ENCODE data around the gene CDA.

CDA gene

GRCh38 chr1:20588634-20589225 lies at the start of gene CDA:
Gene CDA (plus strand): TSS chr1:20589097. CDS start chr1:20589130, 33 bp downstream.
- DNase-seq (ENCODE audit: insufficient read length, low spot score) = no peak
- FAIRE-seq = no peak
- TF ChIP-seq POLR2A (IDR thresholded peaks at IDR 0.05; ENCODE audit: low read depth, low read length) = no peak

- FAIRE-seq (no peak), DNase-seq (ENCODE audit: insufficient read length, low spot score) (no peak)
- no peak for TF ChIP-seq POLR2A (IDR thresholded peaks at IDR 0.05; ENCODE audit: low read depth, low read length)
Observed at GRCh38 chr1:20540281-20540680, 48.6 kb upstream of the CDA start.

GRCh38 chr1:20546637-20547036 lies 42.3 kb upstream of the CDA start:
- no peak for DNase-seq (ENCODE audit: insufficient read length, low spot score)
- FAIRE-seq = no peak

GRCh38 chr1:20551161-20551560 lies 37.7 kb upstream of the CDA start:
- FAIRE-seq (no peak), DNase-seq (ENCODE audit: insufficient read length, low spot score) (no peak)
- TF ChIP-seq POLR2A (IDR thresholded peaks at IDR 0.05; ENCODE audit: low read depth, low read length) = no peak

More at GRCh38 chr1:20546637-20547036, 42.3 kb upstream of the CDA start:
- TF ChIP-seq POLR2A (IDR thresholded peaks at IDR 0.05; ENCODE audit: low read depth, low read length) = no peak

DNA sequence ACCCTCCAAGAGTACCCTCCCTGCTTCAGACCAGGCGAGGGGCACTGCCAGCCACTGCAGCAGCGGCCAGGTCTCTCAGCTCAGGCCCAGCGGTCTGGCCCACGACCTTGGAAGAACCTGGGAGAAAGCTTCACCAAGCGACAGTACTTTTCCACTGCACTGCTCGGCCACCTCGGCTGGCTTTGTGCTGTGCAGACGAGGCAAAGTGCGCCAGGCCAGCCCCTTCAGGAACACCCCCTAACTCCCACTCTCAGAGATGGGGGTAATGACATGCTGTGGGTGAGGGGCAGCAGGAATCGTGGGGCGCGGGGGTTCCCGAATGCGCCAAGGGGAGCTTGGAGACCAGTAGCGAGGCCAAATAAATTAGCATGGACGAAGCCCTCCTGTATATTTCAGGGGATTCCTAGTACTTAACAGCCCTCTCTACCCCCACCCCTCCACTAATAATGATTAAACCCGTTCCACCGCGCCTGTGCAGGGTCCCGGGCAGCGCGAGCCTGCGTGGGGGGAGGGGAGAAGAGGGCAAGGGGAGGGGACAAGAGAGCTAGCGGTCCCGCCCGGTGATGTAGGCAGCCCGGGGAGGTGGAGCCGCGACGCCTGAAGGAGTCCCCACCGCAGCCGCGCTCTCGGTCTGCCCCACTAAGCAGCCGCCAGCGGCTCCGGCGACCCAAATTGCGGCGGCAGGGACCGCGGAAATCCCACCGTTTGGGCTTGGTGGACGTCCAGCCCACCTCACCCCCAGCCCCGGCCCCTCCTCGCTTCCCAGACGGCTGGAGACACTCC lies 36.8 kb upstream of the CDA start, which contains the start of gene FAM43B:
FAM43B (plus strand) TSS at position 629 of the 783 bp plus-strand sequence. CDS start 401 bp downstream, outside the sequence.
- TF ChIP-seq POLR2A (IDR thresholded peaks at IDR 0.05; ENCODE audit: low read depth, low read length) = no peak
- FAIRE-seq = no peak
- DNase-seq (ENCODE audit: insufficient read length, low spot score) = no peak

GRCh38 chr1:20552728-20553445 lies 36.0 kb upstream of the CDA start:
- TF ChIP-seq POLR2A (IDR thresholded peaks at IDR 0.05; ENCODE audit: low read depth, low read length) = no peak
- FAIRE-seq (no peak), DNase-seq (ENCODE audit: insufficient read length, low spot score) (no peak)

DNA sequence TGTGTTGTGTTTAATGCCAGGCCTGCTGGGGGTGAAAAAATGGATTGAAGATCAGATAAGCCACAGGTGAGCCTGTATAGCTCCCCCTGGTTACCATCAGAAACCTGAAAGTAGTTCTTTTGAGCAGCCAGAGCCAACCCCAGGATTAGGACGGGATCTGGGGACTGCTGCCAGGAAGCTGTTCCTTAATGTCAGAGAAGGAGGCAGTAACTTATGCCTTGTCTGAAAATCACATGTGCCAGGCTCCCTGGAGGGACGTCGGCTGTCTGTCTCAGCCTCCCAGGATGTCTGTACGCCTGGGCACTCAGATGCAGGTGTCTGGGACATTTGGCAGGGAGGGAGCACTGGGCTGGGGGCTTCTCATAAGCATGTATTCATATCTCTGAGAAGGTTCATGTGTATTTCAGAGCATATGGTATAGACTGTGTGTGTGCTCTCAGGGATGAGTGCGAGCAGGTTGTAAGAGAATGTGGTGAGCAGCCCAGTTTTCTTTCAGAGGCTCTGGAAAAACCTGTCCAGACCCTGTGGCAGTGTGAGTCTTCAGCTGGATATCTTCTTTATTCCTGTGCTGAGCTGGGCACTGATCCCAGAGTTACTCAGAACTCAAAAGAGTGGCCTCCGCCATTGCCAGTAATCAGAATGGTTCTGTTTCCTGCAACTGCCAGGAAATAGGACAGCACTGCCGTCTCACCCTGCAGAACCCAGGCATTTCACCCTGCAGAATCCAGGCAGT lies 33.7 kb upstream of the CDA start:
- TF ChIP-seq POLR2A (IDR thresholded peaks at IDR 0.05; ENCODE audit: low read depth, low read length) = no peak
- FAIRE-seq = no peak
- DNase-seq (ENCODE audit: insufficient read length, low spot score) = no peak

DNA sequence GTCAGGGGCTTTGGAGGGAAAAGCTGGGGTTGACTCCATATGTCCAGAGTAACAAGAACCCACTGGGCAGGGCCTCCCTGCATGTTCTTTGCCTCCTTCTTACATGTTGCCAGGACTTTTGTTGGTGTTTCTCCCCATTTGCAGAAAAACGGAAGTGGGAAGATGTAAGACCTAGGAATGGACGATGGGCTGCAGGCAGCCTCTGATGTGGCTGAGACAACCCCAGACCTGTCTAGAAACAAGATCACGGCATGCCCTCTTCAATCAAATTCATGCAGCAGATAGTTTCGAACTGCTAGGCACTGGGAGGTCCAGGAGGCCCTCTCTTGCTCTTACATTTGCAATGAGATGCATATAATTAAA lies 33.2 kb upstream of the CDA start:
- DNase-seq (ENCODE audit: insufficient read length, low spot score) (no peak), FAIRE-seq (no peak)
- TF ChIP-seq POLR2A (IDR thresholded peaks at IDR 0.05; ENCODE audit: low read depth, low read length) = no peak

- DNase-seq (ENCODE audit: insufficient read length, low spot score) (no peak), FAIRE-seq (no peak)
- TF ChIP-seq POLR2A (IDR thresholded peaks at IDR 0.05; ENCODE audit: low read depth, low read length) = no peak
Observed at GRCh38 chr1:20558191-20558590, 30.7 kb upstream of the CDA start.

DNA sequence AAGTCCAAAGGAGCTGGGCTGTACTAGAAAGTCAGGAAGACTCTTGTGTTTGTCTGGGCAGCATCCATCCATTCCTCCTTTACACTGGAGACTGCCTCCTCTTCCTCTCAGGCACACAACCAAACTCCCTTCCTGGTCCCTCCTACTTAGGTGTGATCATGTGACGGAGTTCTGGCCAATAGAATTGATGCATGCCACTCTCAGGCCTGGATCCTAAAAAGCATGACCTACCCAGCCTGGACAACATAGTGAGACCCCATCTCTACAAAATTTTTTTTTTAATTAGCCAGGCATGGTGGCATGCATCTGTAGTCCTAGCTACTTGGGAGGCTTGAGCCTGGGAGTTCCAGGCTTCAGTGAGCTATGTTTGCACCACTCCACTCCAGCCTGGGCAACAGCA lies 27.9 kb upstream of the CDA start:
- DNase-seq (ENCODE audit: insufficient read length, low spot score) (no peak), FAIRE-seq (no peak)
- TF ChIP-seq POLR2A (IDR thresholded peaks at IDR 0.05; ENCODE audit: low read depth, low read length) = no peak

GRCh38 chr1:20565234-20565633 lies 23.7 kb upstream of the CDA start:
- FAIRE-seq (no peak), DNase-seq (ENCODE audit: insufficient read length, low spot score) (no peak)
- TF ChIP-seq POLR2A (IDR thresholded peaks at IDR 0.05; ENCODE audit: low read depth, low read length) = no peak

DNA sequence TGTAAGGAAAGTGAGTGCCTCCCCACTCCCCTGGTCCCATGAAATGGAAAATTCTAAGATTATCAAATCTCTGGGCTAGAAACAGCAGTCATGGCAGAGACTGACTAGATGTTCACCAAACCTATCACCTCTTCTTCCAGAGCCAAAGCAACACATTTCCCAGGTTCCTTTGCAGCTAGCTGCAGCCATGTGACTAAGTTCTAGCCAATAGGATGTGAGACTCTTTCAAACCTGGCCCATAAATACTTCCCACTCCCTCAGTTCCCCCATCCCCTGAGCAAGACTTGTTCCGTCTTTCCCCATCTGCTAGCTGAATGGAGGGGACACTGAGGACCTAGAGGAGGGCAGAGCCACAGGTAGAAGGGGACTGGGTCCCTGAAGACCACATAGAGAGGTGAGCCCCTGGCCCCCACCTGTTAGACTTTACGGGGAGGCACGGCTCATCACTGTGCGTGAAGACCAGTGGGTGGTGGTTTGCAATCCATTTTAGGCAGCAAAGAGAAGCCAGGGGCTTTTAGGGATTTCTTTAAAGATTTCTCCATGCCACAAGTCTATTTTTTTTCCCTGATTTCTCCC lies 19.3 kb upstream of the CDA start:
- DNase-seq (ENCODE audit: insufficient read length, low spot score) = no peak
- no peak for FAIRE-seq
- TF ChIP-seq POLR2A (IDR thresholded peaks at IDR 0.05; ENCODE audit: low read depth, low read length) = no peak

GRCh38 chr1:20571427-20571826 lies 17.5 kb upstream of the CDA start:
- no peak for TF ChIP-seq POLR2A (IDR thresholded peaks at IDR 0.05; ENCODE audit: low read depth, low read length)
- DNase-seq (ENCODE audit: insufficient read length, low spot score) (no peak), FAIRE-seq (no peak)

Data from H54 (cell line).